ENCODE data around the gene LSMEM2. TPM values are rescaled to one million over a fixed set of nuclear protein-coding genes. Genes with fewer than 3 reads are reported as not detected.

The LSMEM2 gene
- total RNA-seq, 1 donor from 2014 or later = not detected

GRCh38 chr3:50287262-50287661 lies 8.4 kb downstream of the LSMEM2 start:
- TF ChIP-seq POLR2A (IDR thresholded peaks at IDR 0.05) (no peak), CTCF (IDR thresholded peaks at IDR 0.05) (no peak), POLR2AphosphoS5 (IDR thresholded peaks at IDR 0.05; ENCODE audit: insufficient read depth in 1 of 2, low read depth in 1 of 2) (no peak)
- DNase-seq (ENCODE audit: extremely low spot score in 2 of 2) = no peak
- H3K4me3 ChIP-seq = no peak overlapping the region

GRCh38 chr3:50288387-50289007 lies 9.6 kb downstream of the LSMEM2 start:
- DNase-seq (ENCODE audit: extremely low spot score in 2 of 2) = no peak
- H3K27me3 ChIP-seq = no peaks in the 10 kb centered on the region
- intact Hi-C loops (cut with DNase I) = no loop called here
- H3K27ac ChIP-seq = no peak overlapping the region
- no peak overlapping the region for H3K4me3 ChIP-seq
- no peaks in the 10 kb centered on the region for H3K9me3 ChIP-seq
- H3K4me1 ChIP-seq = peaks cover 27% of the 10 kb centered on the region
- H3K36me3 ChIP-seq = peaks cover 0 to 41% of the 10 kb centered on the region in 2 donors
- TF ChIP-seq CTCF (IDR thresholded peaks at IDR 0.05) (no peak), POLR2A (IDR thresholded peaks at IDR 0.05) (no peak), POLR2AphosphoS5 (IDR thresholded peaks at IDR 0.05; ENCODE audit: insufficient read depth in 1 of 2, low read depth in 1 of 2) (no peak)

More at GRCh38 chr3:50287262-50287661, 8.4 kb downstream of the LSMEM2 start:
- Histone ChIP-seq H3K27me3 (no peaks in the 10 kb centered on the region), H3K27ac (no peak overlapping the region), H3K4me1 (peaks cover 17% of the 10 kb centered on the region), H3K9me3 (no peaks in the 10 kb centered on the region), H3K36me3 (peaks cover 0 to 41% of the 10 kb centered on the region in 2 donors)
- intact Hi-C loops (cut with DNase I) = no loop called here

- DNase-seq (ENCODE audit: extremely low spot score in 2 of 2) = no peak
- peaks cover 0 to 41% of the 10 kb centered on the region in 2 donors for H3K36me3 ChIP-seq
- no peak overlapping the region for H3K4me3 ChIP-seq
- H3K9me3 ChIP-seq = no peaks in the 10 kb centered on the region
- H3K4me1 ChIP-seq = peaks cover 27% of the 10 kb centered on the region
- intact Hi-C loops (cut with DNase I) = no loop called here
- H3K27ac ChIP-seq = no peak overlapping the region
- H3K27me3 ChIP-seq = no peaks in the 10 kb centered on the region
- TF ChIP-seq CTCF (IDR thresholded peaks at IDR 0.05) = no peak
- no peak for TF ChIP-seq POLR2AphosphoS5 (IDR thresholded peaks at IDR 0.05; ENCODE audit: insufficient read depth in 1 of 2, low read depth in 1 of 2)
- no peak for TF ChIP-seq POLR2A (IDR thresholded peaks at IDR 0.05)
These were observed 10.2 kb downstream of the LSMEM2 start for GRCh38 chr3:50289130-50289529.

GRCh38 chr3:50290161-50290641 lies 11.3 kb downstream of the LSMEM2 start:
- Histone ChIP-seq H3K27ac (no peak overlapping the region), H3K4me1 (peaks cover 27% of the 10 kb centered on the region), H3K36me3 (peaks cover 0 to 41% of the 10 kb centered on the region in 2 donors), H3K4me3 (no peak overlapping the region), H3K9me3 (no peaks in the 10 kb centered on the region), H3K27me3 (no peaks in the 10 kb centered on the region)
- no peak for DNase-seq (ENCODE audit: extremely low spot score in 2 of 2)
- TF ChIP-seq POLR2AphosphoS5 (IDR thresholded peaks at IDR 0.05; ENCODE audit: insufficient read depth in 1 of 2, low read depth in 1 of 2) (no peak), POLR2A (IDR thresholded peaks at IDR 0.05) (no peak), CTCF (IDR thresholded peaks at IDR 0.05) (no peak)
- intact Hi-C loops (cut with DNase I) = no loop called here

Data from vagina (tissue), 2 donors.